Panc1 (cell line): Measurements from ENCODE around the gene OR2AE1.

Source experiments
- POLR2AphosphoS5 ChIP-seq: IDR thresholded peaks from 2 replicates; pipeline ENCODE4 v1.6.1; 2012; ENCODE audit warnings: mild to moderate bottlenecking, low read depth, low read length, moderate library complexity
- SIN3A ChIP-seq: IDR thresholded peaks from 2 replicates; pipeline ENCODE4 v1.6.1; 2012; ENCODE audit warnings: low read depth, mild to moderate bottlenecking, low read length, moderate library complexity, borderline replicate concordance; ENCODE audit not compliant: insufficient read depth
- TCF7L2 ChIP-seq: IDR thresholded peaks from 2 replicates; pipeline ENCODE4 v1.6.1; 2011; ENCODE audit warnings: mild to moderate bottlenecking, low read depth, low read length, inconsistent platforms
- TF ChIP-seq, protein P1 (sequence below): fragments of 450-650 bp; IDR thresholded peaks from 2 replicates; pipeline ENCODE4 v1.5.1; 2017; ENCODE audit warnings: mild to moderate bottlenecking
- TF ChIP-seq, protein P2 (sequence below), 2 experiments: IDR thresholded peaks; 2 replicates each; pipeline ENCODE4 v1.6.1; 2011 to 2012; ENCODE audit warnings: low read depth in 2 of 2, control low read depth in 1 of 2, low read length in 1 of 2, mild to moderate bottlenecking in 1 of 2, moderate library complexity in 1 of 2; ENCODE audit not compliant: insufficient read depth in 1 of 2

DNA sequence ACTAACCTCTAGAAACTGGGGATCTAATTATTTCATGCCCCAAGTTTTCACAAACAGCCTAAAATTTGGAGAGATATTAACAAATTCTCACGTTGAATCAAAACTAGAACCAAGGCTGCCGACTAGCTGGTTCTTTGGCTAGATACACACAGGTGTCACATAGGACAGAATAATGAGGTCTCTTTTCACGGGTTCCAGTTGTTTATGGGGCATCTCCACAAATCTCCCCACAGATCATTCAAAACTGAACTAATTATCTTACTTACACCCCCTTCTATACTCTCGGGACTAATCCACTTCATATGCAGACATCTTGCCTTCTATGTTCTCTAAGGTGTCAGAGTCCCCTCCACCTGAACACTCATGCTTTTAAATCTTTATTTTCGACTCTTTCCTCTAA is 16.4 kb upstream of the OR2AE1 start:
- TF ChIP-seq POLR2AphosphoS5 (no peak), SIN3A (no peak), TCF7L2 (no peak)
- TF ChIP-seq, protein P1, sequence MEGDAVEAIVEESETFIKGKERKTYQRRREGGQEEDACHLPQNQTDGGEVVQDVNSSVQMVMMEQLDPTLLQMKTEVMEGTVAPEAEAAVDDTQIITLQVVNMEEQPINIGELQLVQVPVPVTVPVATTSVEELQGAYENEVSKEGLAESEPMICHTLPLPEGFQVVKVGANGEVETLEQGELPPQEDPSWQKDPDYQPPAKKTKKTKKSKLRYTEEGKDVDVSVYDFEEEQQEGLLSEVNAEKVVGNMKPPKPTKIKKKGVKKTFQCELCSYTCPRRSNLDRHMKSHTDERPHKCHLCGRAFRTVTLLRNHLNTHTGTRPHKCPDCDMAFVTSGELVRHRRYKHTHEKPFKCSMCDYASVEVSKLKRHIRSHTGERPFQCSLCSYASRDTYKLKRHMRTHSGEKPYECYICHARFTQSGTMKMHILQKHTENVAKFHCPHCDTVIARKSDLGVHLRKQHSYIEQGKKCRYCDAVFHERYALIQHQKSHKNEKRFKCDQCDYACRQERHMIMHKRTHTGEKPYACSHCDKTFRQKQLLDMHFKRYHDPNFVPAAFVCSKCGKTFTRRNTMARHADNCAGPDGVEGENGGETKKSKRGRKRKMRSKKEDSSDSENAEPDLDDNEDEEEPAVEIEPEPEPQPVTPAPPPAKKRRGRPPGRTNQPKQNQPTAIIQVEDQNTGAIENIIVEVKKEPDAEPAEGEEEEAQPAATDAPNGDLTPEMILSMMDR: no peak
- TF ChIP-seq, protein P2, sequence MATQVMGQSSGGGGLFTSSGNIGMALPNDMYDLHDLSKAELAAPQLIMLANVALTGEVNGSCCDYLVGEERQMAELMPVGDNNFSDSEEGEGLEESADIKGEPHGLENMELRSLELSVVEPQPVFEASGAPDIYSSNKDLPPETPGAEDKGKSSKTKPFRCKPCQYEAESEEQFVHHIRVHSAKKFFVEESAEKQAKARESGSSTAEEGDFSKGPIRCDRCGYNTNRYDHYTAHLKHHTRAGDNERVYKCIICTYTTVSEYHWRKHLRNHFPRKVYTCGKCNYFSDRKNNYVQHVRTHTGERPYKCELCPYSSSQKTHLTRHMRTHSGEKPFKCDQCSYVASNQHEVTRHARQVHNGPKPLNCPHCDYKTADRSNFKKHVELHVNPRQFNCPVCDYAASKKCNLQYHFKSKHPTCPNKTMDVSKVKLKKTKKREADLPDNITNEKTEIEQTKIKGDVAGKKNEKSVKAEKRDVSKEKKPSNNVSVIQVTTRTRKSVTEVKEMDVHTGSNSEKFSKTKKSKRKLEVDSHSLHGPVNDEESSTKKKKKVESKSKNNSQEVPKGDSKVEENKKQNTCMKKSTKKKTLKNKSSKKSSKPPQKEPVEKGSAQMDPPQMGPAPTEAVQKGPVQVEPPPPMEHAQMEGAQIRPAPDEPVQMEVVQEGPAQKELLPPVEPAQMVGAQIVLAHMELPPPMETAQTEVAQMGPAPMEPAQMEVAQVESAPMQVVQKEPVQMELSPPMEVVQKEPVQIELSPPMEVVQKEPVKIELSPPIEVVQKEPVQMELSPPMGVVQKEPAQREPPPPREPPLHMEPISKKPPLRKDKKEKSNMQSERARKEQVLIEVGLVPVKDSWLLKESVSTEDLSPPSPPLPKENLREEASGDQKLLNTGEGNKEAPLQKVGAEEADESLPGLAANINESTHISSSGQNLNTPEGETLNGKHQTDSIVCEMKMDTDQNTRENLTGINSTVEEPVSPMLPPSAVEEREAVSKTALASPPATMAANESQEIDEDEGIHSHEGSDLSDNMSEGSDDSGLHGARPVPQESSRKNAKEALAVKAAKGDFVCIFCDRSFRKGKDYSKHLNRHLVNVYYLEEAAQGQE (IDR thresholded peaks at IDR 0.05; ENCODE audit: insufficient read depth in 1 of 2, low read depth in 2 of 2, low read length in 1 of 2): no peak
